ENCODE data around the gene SCYGR2.

- TF ChIP-seq POLR2AphosphoS5 (IDR thresholded peaks at IDR 0.05; ENCODE audit: insufficient read depth in 1 of 2, low read depth in 1 of 2) (no peak), POLR2A (IDR thresholded peaks at IDR 0.05) (no peak), CTCF (IDR thresholded peaks at IDR 0.05) (no peak)
Measured at GRCh38 chr2:227579791-227580190, 18.9 kb upstream of the SCYGR2 start.

Data from vagina (tissue), 2 donors.